CD4-positive, alpha-beta T cell treated with Interleukin-1 beta for 1 hour (primary cell): ENCODE results near the gene METAP1D.

Experiments
- DNase-seq, 2 donors: peaks; one replicate each; pipeline ENCODE4 v3.0.0-alpha.2; 2020 to 2022

METAP1D gene

GRCh38 chr2:172094294-172095145 is 94.8 kb downstream of the METAP1D start:
- DNase-seq, result no peak

- DNase-seq, result peak; percentile 77 to 82
Observed at GRCh38 chr2:172095146-172095904, 95.6 kb downstream of the METAP1D start.

GRCh38 chr2:172095905-172096625 is 96.3 kb downstream of the METAP1D start:
- DNase-seq, result no peak

- DNase-seq, result no peak
Observed at GRCh38 chr2:172096626-172097547, 97.1 kb downstream of the METAP1D start.

GRCh38 chr2:172097557-172098131 is 97.9 kb downstream of the METAP1D start:
- DNase-seq, result no peak

GRCh38 chr2:172098287-172098649 is 98.5 kb downstream of the METAP1D start:
- no peak for DNase-seq

GRCh38 chr2:172098650-172099471 is 99.1 kb downstream of the METAP1D start:
- DNase-seq, result peak in 1 of 2 donors; percentile 42

- no peak for DNase-seq
Observed at GRCh38 chr2:172099472-172100079, 99.8 kb downstream of the METAP1D start.

GRCh38 chr2:172100080-172100934 is 100.6 kb downstream of the METAP1D start:
- DNase-seq, result no peak

GRCh38 chr2:172100935-172101820 is 101.4 kb downstream of the METAP1D start:
- DNase-seq, result no peak

GRCh38 chr2:172101821-172102390 is 102.2 kb downstream of the METAP1D start:
- peak in 1 of 2 donors; percentile 38 for DNase-seq

- peak; percentile 79 to 83 for DNase-seq
Observed at GRCh38 chr2:172102391-172103359, 102.9 kb downstream of the METAP1D start, which contains the start of gene DLX2. Gene DLX2 (minus strand): TSS chr2:172102900. CDS start chr2:172102538, 362 bp downstream.

- peak; percentile 67 to 71 for DNase-seq
Observed at GRCh38 chr2:172103471-172104272, 103.9 kb downstream of the METAP1D start.

GRCh38 chr2:172105471-172106107 is 105.8 kb downstream of the METAP1D start:
- no peak for DNase-seq
